ENCODE data around the gene CYTH2.

DNA sequence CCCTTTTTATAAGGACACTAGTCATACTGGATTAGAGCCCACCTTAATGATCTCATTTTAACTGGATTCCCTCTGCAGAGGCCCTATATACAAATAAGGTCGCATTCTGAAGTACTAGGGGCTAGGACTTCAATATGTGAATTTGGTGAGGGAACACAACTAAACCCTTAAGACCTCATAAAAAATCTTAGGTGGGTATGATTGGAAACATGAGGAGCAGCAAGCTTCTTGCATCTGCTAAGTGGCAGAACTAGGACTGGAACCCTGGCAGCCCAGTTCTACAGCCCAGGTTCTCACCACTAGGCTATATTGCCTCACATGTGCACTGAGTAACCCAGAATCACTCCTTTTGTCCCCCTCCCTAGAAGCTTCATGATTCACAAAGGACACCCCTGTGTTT, 40.5 kb upstream of the CYTH2 start:
- TF ChIP-seq, protein P1, sequence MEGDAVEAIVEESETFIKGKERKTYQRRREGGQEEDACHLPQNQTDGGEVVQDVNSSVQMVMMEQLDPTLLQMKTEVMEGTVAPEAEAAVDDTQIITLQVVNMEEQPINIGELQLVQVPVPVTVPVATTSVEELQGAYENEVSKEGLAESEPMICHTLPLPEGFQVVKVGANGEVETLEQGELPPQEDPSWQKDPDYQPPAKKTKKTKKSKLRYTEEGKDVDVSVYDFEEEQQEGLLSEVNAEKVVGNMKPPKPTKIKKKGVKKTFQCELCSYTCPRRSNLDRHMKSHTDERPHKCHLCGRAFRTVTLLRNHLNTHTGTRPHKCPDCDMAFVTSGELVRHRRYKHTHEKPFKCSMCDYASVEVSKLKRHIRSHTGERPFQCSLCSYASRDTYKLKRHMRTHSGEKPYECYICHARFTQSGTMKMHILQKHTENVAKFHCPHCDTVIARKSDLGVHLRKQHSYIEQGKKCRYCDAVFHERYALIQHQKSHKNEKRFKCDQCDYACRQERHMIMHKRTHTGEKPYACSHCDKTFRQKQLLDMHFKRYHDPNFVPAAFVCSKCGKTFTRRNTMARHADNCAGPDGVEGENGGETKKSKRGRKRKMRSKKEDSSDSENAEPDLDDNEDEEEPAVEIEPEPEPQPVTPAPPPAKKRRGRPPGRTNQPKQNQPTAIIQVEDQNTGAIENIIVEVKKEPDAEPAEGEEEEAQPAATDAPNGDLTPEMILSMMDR (IDR thresholded peaks at IDR 0.05; ENCODE audit: low read depth, low read length, poor library complexity, severe bottlenecking) = no peak
- no peak for TF ChIP-seq EZH2phosphoT487 (IDR thresholded peaks at IDR 0.05; ENCODE audit: borderline replicate concordance, low read length)

Measured in DOHH2 (cell line).